NT2/D1 (cell line): ENCODE data around the gene CACNA2D4.

Experiments
- YY1 ChIP-seq: IDR thresholded peaks from 2 replicates; pipeline ENCODE4 v1.6.1; 2011; ENCODE audit not compliant: insufficient read length, insufficient read depth
- ZNF274 ChIP-seq: IDR thresholded peaks from 2 replicates; pipeline ENCODE4 v1.6.1; 2011; ENCODE audit warnings: mild to moderate bottlenecking, low read depth, low read length

DNA sequence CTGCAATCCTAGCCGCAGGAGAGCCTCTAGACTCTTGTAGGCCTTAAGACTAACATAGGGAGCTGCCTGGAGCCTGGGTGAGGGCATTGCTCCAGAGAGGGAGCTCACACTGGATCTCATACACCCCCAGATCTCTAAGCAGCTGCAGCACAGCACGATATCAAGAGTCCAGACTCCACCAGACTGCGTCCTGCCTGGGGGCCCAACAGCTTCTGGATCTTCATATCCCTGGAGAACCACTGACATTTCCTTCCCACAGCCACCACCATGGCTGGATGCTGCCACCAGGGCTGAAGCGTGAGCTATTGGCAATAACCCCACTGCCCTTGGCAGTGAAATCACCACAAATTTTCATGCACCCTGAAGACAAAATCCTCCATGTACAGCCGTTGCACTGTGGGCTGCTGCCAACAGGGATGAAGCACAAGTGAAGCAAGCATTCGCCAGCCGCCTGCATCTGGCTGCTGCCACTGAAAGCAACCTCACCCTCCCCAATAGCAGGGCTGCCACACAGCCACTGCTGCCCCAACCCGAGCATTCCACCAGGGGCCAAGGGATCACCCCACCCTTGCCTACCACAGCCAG lies 28.2 kb downstream of the CACNA2D4 start:
- no peak for TF ChIP-seq YY1
- no peak for TF ChIP-seq ZNF274
